ENCODE data around the gene CCDC3.

- TF ChIP-seq CTCF (IDR thresholded peaks at IDR 0.05; ENCODE audit: insufficient read depth, low read length) (no peak), SPI1 (IDR thresholded peaks at IDR 0.05; ENCODE audit: borderline replicate concordance, low read depth) (no peak), REST (IDR thresholded peaks at IDR 0.05; ENCODE audit: insufficient replicate concordance, low read depth) (no peak)
Observed at GRCh38 chr10:12908773-12909172, 92.7 kb downstream of the CCDC3 start.

Measured in HL-60 (cell line).